Measurements from ENCODE around the gene PIM3. TPM values are rescaled to one million over a fixed set of nuclear protein-coding genes. Genes with fewer than 3 reads are reported as not detected.

Gene PIM3
- total RNA-seq, 1 experiment from 2014 or later, result 67.0 TPM

- no peaks in the 10 kb centered on the region for H3K9me2 ChIP-seq (ENCODE audit: insufficient read depth)
- no peaks in the 10 kb centered on the region for H3K27me3 ChIP-seq (ENCODE audit: insufficient read depth, low read depth)
- no peaks in the 10 kb centered on the region for H4K20me1 ChIP-seq (ENCODE audit: insufficient read depth)
- DNase-seq, result no peak
- no peak overlapping the region for H2AFZ ChIP-seq
- no TSS peak for BruUV-seq (replicated peaks)
- H3K27ac ChIP-seq, result no peak overlapping the region
- no peaks in the 10 kb centered on the region for H3K4me1 ChIP-seq (replicated peaks; ENCODE audit: insufficient read depth)
- no peaks in the 10 kb centered on the region for H3K9me3 ChIP-seq (ENCODE audit: insufficient read depth, low read depth)
- no peak overlapping the region for H3K4me2 ChIP-seq
- no peaks in the 10 kb centered on the region for H3K36me3 ChIP-seq (ENCODE audit: low read depth)
- no peaks in the 10 kb centered on the region for H3K79me2 ChIP-seq (ENCODE audit: low read depth)
- ChIA-PET POLR2A (ENCODE audit: unreplicated experiment) (interaction anchor here (0.7 kb wide), 1 partner anchor 10 kb away, joined by 5 read pairs; no protein-coding TSS in a partner anchor), CTCF (no interaction called here)
- intact Hi-C loops (cut with micrococcal nuclease; ENCODE audit: unreplicated experiment), result no loop called here
- peaks cover 10% of the 10 kb centered on the region; the same call in 1 of the 2 replicates for H3F3A ChIP-seq (ENCODE audit: insufficient read depth, low read depth)
- no peak overlapping the region for H3K4me3 ChIP-seq
- TF ChIP-seq EZH2 (IDR thresholded peaks at IDR 0.05; ENCODE audit: low read depth), result no peak
- TF ChIP-seq CTCF (conservative IDR thresholded peaks at IDR 0.05), result no peak
Measured at GRCh38 chr22:49942565-49943404, 17.8 kb upstream of the PIM3 start.

- ChIA-PET CTCF (no interaction called here), POLR2A (ENCODE audit: unreplicated experiment) (interaction anchor here (0.7 kb wide), 1 partner anchor 9 kb away, joined by 5 read pairs; no protein-coding TSS in a partner anchor)
- H3K4me1 ChIP-seq (replicated peaks; ENCODE audit: insufficient read depth), result peaks cover 3% of the 10 kb centered on the region
- H3K4me2 ChIP-seq, result no peak overlapping the region
- no peaks in the 10 kb centered on the region for H3K9me3 ChIP-seq (ENCODE audit: insufficient read depth, low read depth)
- no peak overlapping the region for H2AFZ ChIP-seq
- no peaks in the 10 kb centered on the region for H3K36me3 ChIP-seq (ENCODE audit: low read depth)
- H3K9me2 ChIP-seq (ENCODE audit: insufficient read depth), result no peaks in the 10 kb centered on the region
- no peak overlapping the region for H3K4me3 ChIP-seq
- no peaks in the 10 kb centered on the region for H4K20me1 ChIP-seq (ENCODE audit: insufficient read depth)
- intact Hi-C loops (cut with micrococcal nuclease; ENCODE audit: unreplicated experiment), result no loop called here
- peaks cover 10% of the 10 kb centered on the region; the same call in 1 of the 2 replicates for H3F3A ChIP-seq (ENCODE audit: insufficient read depth, low read depth)
- BruUV-seq (replicated peaks), result no TSS peak
- no peaks in the 10 kb centered on the region for H3K27me3 ChIP-seq (ENCODE audit: insufficient read depth, low read depth)
- no peak overlapping the region for H3K27ac ChIP-seq
- no peak for DNase-seq
- H3K79me2 ChIP-seq (ENCODE audit: low read depth), result no peaks in the 10 kb centered on the region
- TF ChIP-seq EZH2 (IDR thresholded peaks at IDR 0.05; ENCODE audit: low read depth), result no peak
- no peak for TF ChIP-seq CTCF (conservative IDR thresholded peaks at IDR 0.05)
Measured at GRCh38 chr22:49943405-49943765, 17.2 kb upstream of the PIM3 start.

GRCh38 chr22:49943771-49944398 lies 16.7 kb upstream of the PIM3 start:
- Histone ChIP-seq H3K4me2 (no peak overlapping the region), H3K9me3 (ENCODE audit: insufficient read depth, low read depth) (no peaks in the 10 kb centered on the region), H3K4me1 (replicated peaks; ENCODE audit: insufficient read depth) (peaks cover 8% of the 10 kb centered on the region), H3K36me3 (ENCODE audit: low read depth) (no peaks in the 10 kb centered on the region), H3K27me3 (ENCODE audit: insufficient read depth, low read depth) (no peaks in the 10 kb centered on the region), H3K9me2 (ENCODE audit: insufficient read depth) (no peaks in the 10 kb centered on the region), H2AFZ (no peak overlapping the region), H3K4me3 (no peak overlapping the region), H3K27ac (no peak overlapping the region), H4K20me1 (ENCODE audit: insufficient read depth) (no peaks in the 10 kb centered on the region), H3F3A (ENCODE audit: insufficient read depth, low read depth) (peaks cover 10% of the 10 kb centered on the region; the same call in 1 of the 2 replicates), H3K79me2 (ENCODE audit: low read depth) (no peaks in the 10 kb centered on the region)
- CTCF ChIA-PET, result no interaction called here
- POLR2A ChIA-PET (ENCODE audit: unreplicated experiment), result no interaction called here
- intact Hi-C loops (cut with micrococcal nuclease; ENCODE audit: unreplicated experiment), result no loop called here
- DNase-seq, result no peak
- BruUV-seq (replicated peaks), result no TSS peak
- no peak for TF ChIP-seq EZH2 (IDR thresholded peaks at IDR 0.05; ENCODE audit: low read depth)
- no peak for TF ChIP-seq CTCF (conservative IDR thresholded peaks at IDR 0.05)

Data from PC-9 (cell line).